Hepatocyte (in vitro differentiated cells): Measurements from ENCODE around the gene MTURN.

Source experiments
- EZH2 ChIP-seq: fragments of 200-600 bp; sonication (generic); IDR thresholded peaks from 2 replicates; pipeline ENCODE4 v1.6.1; 2016; ENCODE audit warnings: antibody characterized with exemption, mild to moderate bottlenecking, borderline replicate concordance
- EZH2phosphoT487 ChIP-seq: fragments of 200-600 bp; sonication (generic); IDR thresholded peaks from one replicate; pipeline ENCODE4 v1.6.1; 2018; ENCODE audit warnings: antibody characterized with exemption, mild to moderate bottlenecking, low read depth, moderate library complexity; ENCODE audit not compliant: unreplicated experiment, severe bottlenecking
- TF ChIP-seq, protein P1 (sequence below): fragments of 200-600 bp; sonication (generic); IDR thresholded peaks from 2 replicates; pipeline ENCODE4 v1.5.1; 2016; ENCODE audit warnings: antibody characterized with exemption, mild to moderate bottlenecking; ENCODE audit not compliant: poor library complexity

- TF ChIP-seq, protein P1, sequence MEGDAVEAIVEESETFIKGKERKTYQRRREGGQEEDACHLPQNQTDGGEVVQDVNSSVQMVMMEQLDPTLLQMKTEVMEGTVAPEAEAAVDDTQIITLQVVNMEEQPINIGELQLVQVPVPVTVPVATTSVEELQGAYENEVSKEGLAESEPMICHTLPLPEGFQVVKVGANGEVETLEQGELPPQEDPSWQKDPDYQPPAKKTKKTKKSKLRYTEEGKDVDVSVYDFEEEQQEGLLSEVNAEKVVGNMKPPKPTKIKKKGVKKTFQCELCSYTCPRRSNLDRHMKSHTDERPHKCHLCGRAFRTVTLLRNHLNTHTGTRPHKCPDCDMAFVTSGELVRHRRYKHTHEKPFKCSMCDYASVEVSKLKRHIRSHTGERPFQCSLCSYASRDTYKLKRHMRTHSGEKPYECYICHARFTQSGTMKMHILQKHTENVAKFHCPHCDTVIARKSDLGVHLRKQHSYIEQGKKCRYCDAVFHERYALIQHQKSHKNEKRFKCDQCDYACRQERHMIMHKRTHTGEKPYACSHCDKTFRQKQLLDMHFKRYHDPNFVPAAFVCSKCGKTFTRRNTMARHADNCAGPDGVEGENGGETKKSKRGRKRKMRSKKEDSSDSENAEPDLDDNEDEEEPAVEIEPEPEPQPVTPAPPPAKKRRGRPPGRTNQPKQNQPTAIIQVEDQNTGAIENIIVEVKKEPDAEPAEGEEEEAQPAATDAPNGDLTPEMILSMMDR: no peak
- no peak for TF ChIP-seq EZH2
- TF ChIP-seq EZH2phosphoT487: no peak
Measured at GRCh38 chr7:30166841-30167235, 32.1 kb downstream of the MTURN start.
